ENCODE measurements around the gene VCAN. TPM values are rescaled to one million over a fixed set of nuclear protein-coding genes. Genes with fewer than 3 reads are reported as not detected.

The VCAN gene
- total RNA-seq, 1 donor = 543 TPM

DNA sequence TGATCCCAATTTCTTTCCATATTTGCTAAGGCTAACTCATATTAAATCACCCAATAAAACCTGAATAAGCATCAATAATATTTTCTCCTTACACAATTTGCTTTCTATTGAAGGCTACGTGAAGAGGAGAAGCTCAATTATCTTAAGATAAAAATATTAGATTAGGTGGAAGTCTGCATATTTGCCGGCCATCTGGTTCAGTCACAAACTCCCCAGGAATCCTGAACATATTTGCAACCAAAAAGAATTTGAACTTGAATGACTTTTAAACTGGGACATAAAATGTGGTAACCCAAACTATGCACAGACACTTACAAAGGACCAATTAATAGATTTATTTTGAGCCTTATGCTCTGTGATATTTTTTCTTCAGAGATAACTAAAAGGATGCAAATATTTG, 156.8 kb downstream of the VCAN start:
- H3K27ac ChIP-seq (ENCODE audit: low read depth, low read length) = no peak overlapping the region
- no peaks in the 10 kb centered on the region for H3K36me3 ChIP-seq (ENCODE audit: insufficient read depth, low read length)
- H3K4me2 ChIP-seq (ENCODE audit: insufficient read depth, low read length) = no peak overlapping the region
- DNase-seq (ENCODE audit: insufficient read length, low spot score, missing footprints) = no peak
- peaks cover 3% of the 10 kb centered on the region for H3K4me1 ChIP-seq (ENCODE audit: insufficient read depth, low read length)
- no peaks in the 10 kb centered on the region for H3K79me2 ChIP-seq (ENCODE audit: insufficient read depth, low read length)
- no peak for TF ChIP-seq CTCF (IDR thresholded peaks at IDR 0.05; ENCODE audit: extremely low read depth, low read depth, low read length)
- no peaks in the 10 kb centered on the region for H3K9me3 ChIP-seq (ENCODE audit: low read depth, low read length)
- no peak overlapping the region for H2AFZ ChIP-seq (ENCODE audit: low read length)
- H4K20me1 ChIP-seq (ENCODE audit: insufficient read depth, low read length) = no peaks in the 10 kb centered on the region
- H3K4me3 ChIP-seq (ENCODE audit: insufficient read depth, low read length) = no peak overlapping the region
- H3K27me3 ChIP-seq (ENCODE audit: insufficient read depth, low read length) = no peaks in the 10 kb centered on the region

Other genes starting within 250 kb of the VCAN start
- 18.8 and 36.5 TPM in 2 replicates for gene HAPLN1, start 249.1 kb downstream of the VCAN start, total RNA-seq

Data from osteoblast (primary cell).